PFSK-1 (cell line): ENCODE results near the gene AHSG.

Experiments used
- FOXP2 ChIP-seq: optimal IDR thresholded peaks from 2 replicates; pipeline ENCODE3; 2011; ENCODE audit warnings: borderline replicate concordance, control low read depth, inconsistent platforms; ENCODE audit not compliant: insufficient read depth; ENCODE audit errors: extremely low read length, extremely low read depth
- POLR2AphosphoS5 ChIP-seq: IDR thresholded peaks from 2 replicates; pipeline ENCODE4 v1.6.1; 2012; ENCODE audit warnings: low read depth, mild to moderate bottlenecking, control low read depth, low read length, moderate library complexity
- SIN3A ChIP-seq: IDR thresholded peaks from 2 replicates; pipeline ENCODE4 v1.6.1; 2012; ENCODE audit warnings: mild to moderate bottlenecking, low read length, moderate library complexity, borderline replicate concordance; ENCODE audit not compliant: insufficient read depth
- TAF1 ChIP-seq: IDR thresholded peaks from 2 replicates; pipeline ENCODE4 v1.6.1; 2012; ENCODE audit warnings: low read length, control low read depth, borderline replicate concordance; ENCODE audit not compliant: insufficient read depth
- TF ChIP-seq, protein P1 (sequence below), 2 experiments: IDR thresholded peaks; 2 replicates each; pipeline versions ENCODE4 v1.6.1 to v1.8.0; 2011 to 2012; ENCODE audit warnings: low read depth in 2 of 2, low read length in 2 of 2, control low read depth in 1 of 2, inconsistent platforms in 1 of 2, mild to moderate bottlenecking in 1 of 2, moderate library complexity in 1 of 2; ENCODE audit not compliant: insufficient read depth in 1 of 2

GRCh38 chr3:186589856-186590579 is 22.8 kb upstream of the AHSG start:
- no peak for TF ChIP-seq SIN3A
- TF ChIP-seq, protein P1, sequence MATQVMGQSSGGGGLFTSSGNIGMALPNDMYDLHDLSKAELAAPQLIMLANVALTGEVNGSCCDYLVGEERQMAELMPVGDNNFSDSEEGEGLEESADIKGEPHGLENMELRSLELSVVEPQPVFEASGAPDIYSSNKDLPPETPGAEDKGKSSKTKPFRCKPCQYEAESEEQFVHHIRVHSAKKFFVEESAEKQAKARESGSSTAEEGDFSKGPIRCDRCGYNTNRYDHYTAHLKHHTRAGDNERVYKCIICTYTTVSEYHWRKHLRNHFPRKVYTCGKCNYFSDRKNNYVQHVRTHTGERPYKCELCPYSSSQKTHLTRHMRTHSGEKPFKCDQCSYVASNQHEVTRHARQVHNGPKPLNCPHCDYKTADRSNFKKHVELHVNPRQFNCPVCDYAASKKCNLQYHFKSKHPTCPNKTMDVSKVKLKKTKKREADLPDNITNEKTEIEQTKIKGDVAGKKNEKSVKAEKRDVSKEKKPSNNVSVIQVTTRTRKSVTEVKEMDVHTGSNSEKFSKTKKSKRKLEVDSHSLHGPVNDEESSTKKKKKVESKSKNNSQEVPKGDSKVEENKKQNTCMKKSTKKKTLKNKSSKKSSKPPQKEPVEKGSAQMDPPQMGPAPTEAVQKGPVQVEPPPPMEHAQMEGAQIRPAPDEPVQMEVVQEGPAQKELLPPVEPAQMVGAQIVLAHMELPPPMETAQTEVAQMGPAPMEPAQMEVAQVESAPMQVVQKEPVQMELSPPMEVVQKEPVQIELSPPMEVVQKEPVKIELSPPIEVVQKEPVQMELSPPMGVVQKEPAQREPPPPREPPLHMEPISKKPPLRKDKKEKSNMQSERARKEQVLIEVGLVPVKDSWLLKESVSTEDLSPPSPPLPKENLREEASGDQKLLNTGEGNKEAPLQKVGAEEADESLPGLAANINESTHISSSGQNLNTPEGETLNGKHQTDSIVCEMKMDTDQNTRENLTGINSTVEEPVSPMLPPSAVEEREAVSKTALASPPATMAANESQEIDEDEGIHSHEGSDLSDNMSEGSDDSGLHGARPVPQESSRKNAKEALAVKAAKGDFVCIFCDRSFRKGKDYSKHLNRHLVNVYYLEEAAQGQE (IDR thresholded peaks at IDR 0.05; ENCODE audit: insufficient read depth in 1 of 2, low read depth in 2 of 2, low read length in 2 of 2): no peak
- no peak for TF ChIP-seq POLR2AphosphoS5
- no peak for TF ChIP-seq TAF1
- no peak for TF ChIP-seq FOXP2
